Mesenchymal stem cell (in vitro differentiated cells and primary cell): ENCODE data around the gene CAMTA1.

Experiments used
- DNase-seq: peaks from one replicate; pipeline ENCODE4 v3.0.0-alpha.2; 2013
- H2AFZ ChIP-seq: one replicate; pipeline ENCODE4 v1.6.1; 2013; ENCODE audit warnings: low read depth, mild to moderate bottlenecking, control low read depth, inconsistent platforms, low read length, moderate library complexity
- H2AK5ac ChIP-seq: 2 replicates; pipeline ENCODE4 v1.6.1; 2013; ENCODE audit warnings: low read length, moderate library complexity, mild to moderate bottlenecking, inconsistent platforms; ENCODE audit not compliant: severe bottlenecking
- H2BK120ac ChIP-seq: one replicate; pipeline ENCODE4 v1.6.1; 2013; ENCODE audit warnings: low read depth, mild to moderate bottlenecking, inconsistent platforms, low read length, moderate library complexity
- H2BK12ac ChIP-seq, 2 experiments: one replicate each; pipeline ENCODE4 v1.6.1; 2013; ENCODE audit warnings: inconsistent platforms in 2 of 2, low read length in 2 of 2, mild to moderate bottlenecking in 2 of 2, moderate library complexity in 2 of 2, control low read depth in 1 of 2
- H2BK15ac ChIP-seq: one replicate; pipeline ENCODE4 v1.6.1; 2013; ENCODE audit warnings: mild to moderate bottlenecking, low read depth, inconsistent platforms; ENCODE audit not compliant: poor library complexity, severe bottlenecking
- H2BK5ac ChIP-seq: 2 replicates; pipeline ENCODE4 v1.6.1; 2013; ENCODE audit warnings: low read depth, mild to moderate bottlenecking, low read length, control low read depth, inconsistent platforms; ENCODE audit not compliant: poor library complexity, severe bottlenecking
- H3K14ac ChIP-seq, 2 experiments: one replicate each; pipeline ENCODE4 v1.6.1; 2013; ENCODE audit warnings: inconsistent platforms in 2 of 2, low read length in 2 of 2, control low read depth in 1 of 2, mild to moderate bottlenecking in 1 of 2, moderate library complexity in 1 of 2
- H3K18ac ChIP-seq, 2 experiments: one replicate each; pipeline ENCODE4 v1.6.1; 2013; ENCODE audit warnings: inconsistent platforms in 2 of 2, low read length in 2 of 2, control low read depth in 1 of 2, low read depth in 1 of 2, mild to moderate bottlenecking in 1 of 2
- H3K23ac ChIP-seq, 2 experiments: one replicate each; pipeline ENCODE4 v1.6.1; 2013; ENCODE audit warnings: inconsistent platforms in 2 of 2, low read length in 2 of 2, mild to moderate bottlenecking in 2 of 2, moderate library complexity in 2 of 2, control low read depth in 1 of 2
- H3K27ac ChIP-seq: 2 replicates; pipeline ENCODE4 v1.5.1; 2013; ENCODE audit warnings: mild to moderate bottlenecking, moderate library complexity, low read length, control low read depth, inconsistent platforms; ENCODE audit not compliant: poor library complexity, severe bottlenecking
- H3K27me3 ChIP-seq, 2 experiments: 2 replicates each; pipeline versions ENCODE4 v1.6.1 to v1.7.0; 2013; ENCODE audit warnings: low read length in 2 of 2, mild to moderate bottlenecking in 2 of 2, moderate library complexity in 2 of 2, control low read depth in 1 of 2, inconsistent platforms in 1 of 2; ENCODE audit not compliant: control insufficient read depth in 1 of 2, insufficient read depth in 1 of 2
- H3K36me3 ChIP-seq, 2 experiments: 2 replicates each; pipeline versions ENCODE4 v1.6.1 to v1.7.0; 2013; ENCODE audit warnings: low read length in 2 of 2, control low read depth in 1 of 2, inconsistent platforms in 1 of 2, low read depth in 1 of 2, mild to moderate bottlenecking in 1 of 2; ENCODE audit not compliant: insufficient read depth in 2 of 2, control insufficient read depth in 1 of 2
- H3K4ac ChIP-seq, 2 experiments: one replicate each; pipeline ENCODE4 v1.6.1; 2013; ENCODE audit warnings: inconsistent platforms in 2 of 2, low read length in 2 of 2, mild to moderate bottlenecking in 2 of 2, moderate library complexity in 2 of 2, control low read depth in 1 of 2, low read depth in 1 of 2
- H3K4me1 ChIP-seq: 2 replicates; pipeline ENCODE4 v1.6.1; 2013; ENCODE audit warnings: low read depth, low read length, control low read depth; ENCODE audit not compliant: control insufficient read depth, insufficient read depth
- H3K4me2 ChIP-seq: 2 replicates; pipeline ENCODE4 v1.6.1; 2013; ENCODE audit warnings: low read length, mild to moderate bottlenecking, inconsistent platforms; ENCODE audit not compliant: poor library complexity, severe bottlenecking
- H3K4me3 ChIP-seq, 2 experiments: 2 replicates each; pipeline versions ENCODE4 v1.5.1 to v1.7.0; 2013; ENCODE audit warnings: low read length in 2 of 2, mild to moderate bottlenecking in 2 of 2, control low read depth in 1 of 2, low read depth in 1 of 2; ENCODE audit not compliant: insufficient read depth in 1 of 2
- H3K79me1 ChIP-seq: replicated peaks from 2 replicates; pipeline ENCODE4 v1.6.1; 2013; ENCODE audit warnings: mild to moderate bottlenecking, control low read depth, low read length, inconsistent platforms; ENCODE audit not compliant: poor library complexity, severe bottlenecking
- H3K9ac ChIP-seq: 2 replicates; pipeline ENCODE4 v1.7.0; 2013; ENCODE audit warnings: mild to moderate bottlenecking, low read length, moderate library complexity
- H3K9me3 ChIP-seq: 2 replicates; pipeline ENCODE4 v1.7.0; 2013; ENCODE audit warnings: mild to moderate bottlenecking, low read length; ENCODE audit not compliant: control insufficient read depth
- H4K8ac ChIP-seq: one replicate; pipeline ENCODE4 v1.6.1; 2013; ENCODE audit warnings: inconsistent platforms, mild to moderate bottlenecking, low read length, moderate library complexity
- H4K91ac ChIP-seq: one replicate; pipeline ENCODE4 v1.6.1; 2013; ENCODE audit warnings: mild to moderate bottlenecking, low read length, inconsistent platforms
- WGBS: methylation state at CpG from one replicate; pipeline ENCODE4 v1.1.7; 2013; ENCODE audit warnings: mixed read lengths; 5-methylcytosine and 5-hydroxymethylcytosine counted together

CAMTA1 gene

DNA sequence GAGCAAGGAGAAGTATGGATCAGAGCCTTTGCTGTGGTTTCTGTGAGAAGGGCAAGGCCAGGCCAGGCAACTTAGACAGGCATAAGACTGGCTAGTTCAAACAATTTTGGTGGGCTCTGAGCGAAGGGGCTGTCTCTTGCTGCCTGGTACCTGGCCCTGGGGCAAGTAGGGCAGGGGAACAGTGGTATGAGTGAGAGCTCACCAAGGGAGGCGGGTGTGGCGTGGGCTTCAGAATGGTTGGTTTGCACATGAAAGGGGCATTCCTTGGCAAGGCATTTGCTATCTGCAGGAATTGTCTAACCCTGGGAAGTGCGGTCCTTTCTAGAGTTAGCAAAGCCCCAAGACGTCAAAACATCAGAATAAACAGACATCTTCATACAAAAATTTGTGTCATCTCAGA lies 210.5 kb downstream of the CAMTA1 start:
- no peak overlapping the region for H3K9ac ChIP-seq
- DNase-seq = no peak
- H2BK120ac ChIP-seq = no peak overlapping the region
- H3K4ac ChIP-seq = no peak overlapping the region
- H3K79me1 ChIP-seq = peaks cover 2% of the 10 kb centered on the region
- no peak overlapping the region for H4K91ac ChIP-seq
- no peak overlapping the region for H3K4me3 ChIP-seq
- H3K14ac ChIP-seq = no peak overlapping the region
- no peak overlapping the region for H3K4me2 ChIP-seq
- H2BK15ac ChIP-seq = no peak overlapping the region
- no peak overlapping the region for H2AFZ ChIP-seq
- no peak overlapping the region for H3K27ac ChIP-seq
- H3K36me3 ChIP-seq = no peaks in the 10 kb centered on the region
- H2AK5ac ChIP-seq = no peak overlapping the region
- WGBS = 100% methylated on average over 3 of the region's 5 CpGs
- H2BK5ac ChIP-seq = no peak overlapping the region
- no peak overlapping the region for H4K8ac ChIP-seq
- no peaks in the 10 kb centered on the region for H3K4me1 ChIP-seq
- H3K9me3 ChIP-seq = peaks cover 8% of the 10 kb centered on the region
- no peak overlapping the region for H3K23ac ChIP-seq
- H3K27me3 ChIP-seq = peaks cover 0 to 29% of the 10 kb centered on the region in 2 experiments
- no peak overlapping the region for H2BK12ac ChIP-seq
- H3K18ac ChIP-seq = no peak overlapping the region

DNA sequence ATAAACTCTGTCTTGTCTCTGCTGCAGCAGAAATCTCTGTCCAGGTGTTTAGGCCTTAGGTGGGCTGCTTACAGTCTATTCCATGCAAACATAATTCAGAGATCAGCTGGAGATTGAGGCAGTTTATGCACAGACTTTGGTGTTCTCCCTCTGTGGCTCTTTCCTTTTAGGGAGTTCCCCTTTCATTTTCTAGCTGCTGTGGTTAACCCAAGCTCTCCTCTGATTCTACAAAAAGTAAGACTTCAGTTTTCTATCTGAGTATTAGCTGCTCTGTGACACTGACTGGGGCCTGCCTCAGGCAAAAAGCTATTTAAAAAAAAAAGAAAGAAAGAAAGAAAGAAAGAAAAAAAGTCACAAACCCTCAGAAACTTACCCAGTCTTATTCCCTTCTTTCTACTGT lies 211.1 kb downstream of the CAMTA1 start:
- Histone ChIP-seq H2AFZ (no peak overlapping the region), H3K4me2 (no peak overlapping the region), H2BK15ac (no peak overlapping the region), H4K8ac (no peak overlapping the region), H3K23ac (no peak overlapping the region), H2BK12ac (no peak overlapping the region), H2BK5ac (no peak overlapping the region), H3K36me3 (no peaks in the 10 kb centered on the region), H2AK5ac (no peak overlapping the region), H3K4ac (no peak overlapping the region), H4K91ac (no peak overlapping the region), H3K9me3 (peaks cover 8% of the 10 kb centered on the region), H2BK120ac (no peak overlapping the region), H3K4me1 (no peaks in the 10 kb centered on the region), H3K79me1 (peaks cover 2% of the 10 kb centered on the region), H3K18ac (no peak overlapping the region), H3K4me3 (no peak overlapping the region), H3K14ac (no peak overlapping the region), H3K9ac (no peak overlapping the region), H3K27ac (no peak overlapping the region), H3K27me3 (peaks cover 4 to 34% of the 10 kb centered on the region in 2 experiments)
- DNase-seq = no peak

DNA sequence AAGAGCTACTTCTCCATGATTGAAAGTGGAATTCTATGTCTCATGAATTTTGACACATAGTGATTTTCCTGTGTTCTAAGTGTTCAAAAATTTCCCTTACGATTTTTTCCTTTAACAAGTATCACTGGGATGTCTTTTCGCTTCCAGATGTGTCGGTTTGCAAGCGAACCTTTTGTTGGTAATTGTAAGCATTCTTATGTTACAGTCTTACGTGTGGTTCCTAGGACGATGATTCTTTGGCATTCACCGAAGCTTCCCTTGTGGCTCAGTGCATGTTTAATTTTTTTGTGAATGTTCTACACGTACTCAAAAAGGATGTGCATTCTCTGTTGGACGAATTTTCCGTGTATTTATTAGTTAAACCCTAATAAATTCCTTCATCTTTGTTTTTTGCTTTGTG lies 211.6 kb downstream of the CAMTA1 start:
- no peak for DNase-seq
- Histone ChIP-seq H3K4me3 (no peak overlapping the region), H3K9me3 (peaks cover 8% of the 10 kb centered on the region), H3K23ac (no peak overlapping the region), H2BK15ac (no peak overlapping the region), H4K91ac (no peak overlapping the region), H2BK12ac (no peak overlapping the region), H2AFZ (no peak overlapping the region), H2BK120ac (no peak overlapping the region), H2BK5ac (no peak overlapping the region), H3K79me1 (peaks cover 2% of the 10 kb centered on the region), H3K4ac (no peak overlapping the region), H3K27ac (no peak overlapping the region), H3K18ac (no peak overlapping the region), H2AK5ac (no peak overlapping the region), H3K4me2 (no peak overlapping the region), H4K8ac (no peak overlapping the region), H3K9ac (no peak overlapping the region), H3K27me3 (peaks cover 5 to 36% of the 10 kb centered on the region in 2 experiments), H3K4me1 (no peaks in the 10 kb centered on the region), H3K14ac (no peak overlapping the region), H3K36me3 (no peaks in the 10 kb centered on the region)
- WGBS = 96% methylated on average over 7 of the region's 10 CpGs

DNA sequence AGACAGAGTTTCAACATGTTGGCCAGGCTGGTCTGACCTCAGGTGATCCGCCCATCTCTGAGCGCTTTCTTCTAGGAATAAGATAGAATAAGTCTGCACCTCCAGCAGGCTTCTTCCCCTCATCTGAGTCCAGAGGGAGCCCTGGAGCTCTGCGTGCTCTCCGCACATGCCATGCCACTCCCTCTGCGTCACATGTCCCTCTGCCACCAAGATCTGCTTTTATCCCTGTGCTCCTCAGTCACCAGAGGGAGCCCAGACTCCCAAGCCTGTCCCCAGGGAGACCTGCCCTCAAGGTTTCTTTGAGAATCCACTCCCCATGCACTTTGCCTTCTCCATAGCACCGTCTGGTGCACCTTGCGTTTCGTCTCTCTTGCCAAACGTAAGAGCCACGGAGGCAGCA lies 213.0 kb downstream of the CAMTA1 start:
- Histone ChIP-seq H2BK5ac (no peak overlapping the region), H2BK12ac (no peak overlapping the region), H2AK5ac (no peak overlapping the region), H2AFZ (no peak overlapping the region), H4K91ac (no peak overlapping the region), H2BK120ac (no peak overlapping the region), H3K4me1 (no peaks in the 10 kb centered on the region), H2BK15ac (no peak overlapping the region), H3K27me3 (peaks cover 7 to 49% of the 10 kb centered on the region in 2 experiments), H3K4ac (no peak overlapping the region), H3K9ac (no peak overlapping the region), H4K8ac (no peak overlapping the region), H3K18ac (no peak overlapping the region), H3K36me3 (no peaks in the 10 kb centered on the region), H3K27ac (no peak overlapping the region), H3K4me2 (no peak overlapping the region), H3K9me3 (peaks cover 2% of the 10 kb centered on the region), H3K23ac (no peak overlapping the region), H3K4me3 (no peak overlapping the region), H3K79me1 (peaks cover 2% of the 10 kb centered on the region), H3K14ac (no peak overlapping the region)
- DNase-seq = no peak
- 57% methylated on average over 10 of the region's 10 CpGs for WGBS
